Liver (tissue), 9 donors: ENCODE results near the gene IRF3. TPM values are rescaled to one million over a fixed set of nuclear protein-coding genes. Genes with fewer than 3 reads are reported as not detected.

Source experiments
- DNase-seq: peaks from one replicate; pipeline ENCODE4 v3.0.0-alpha.2; 2017; ENCODE audit warnings: low spot score
- H3K27ac ChIP-seq, 2 donors: one replicate each; pipeline ENCODE4 v1.7.0; 2013; ENCODE audit warnings: inconsistent platforms in 2 of 2, low read length in 2 of 2, control low read depth in 1 of 2, low read depth in 1 of 2, mild to moderate bottlenecking in 1 of 2
- H3K27me3 ChIP-seq, 4 donors: one replicate each; pipeline versions ENCODE4 v1.6.1 to v1.7.0; 2013; ENCODE audit warnings: low read length in 3 of 4, inconsistent platforms in 1 of 4, mild to moderate bottlenecking in 1 of 4, moderate library complexity in 1 of 4; ENCODE audit not compliant: control insufficient read depth in 4 of 4, insufficient read depth in 4 of 4
- H3K36me3 ChIP-seq, 4 donors: one replicate each; pipeline versions ENCODE4 v1.6.1 to v1.7.0; 2013; ENCODE audit warnings: low read length in 3 of 4, mild to moderate bottlenecking in 3 of 4, low read depth in 1 of 4, moderate library complexity in 1 of 4; ENCODE audit not compliant: control insufficient read depth in 4 of 4, insufficient read depth in 3 of 4
- H3K4me1 ChIP-seq, 4 donors: one replicate each; pipeline versions ENCODE4 v1.6.1 to v1.7.0; 2013; ENCODE audit warnings: low read length in 3 of 4, mild to moderate bottlenecking in 3 of 4, moderate library complexity in 1 of 4; ENCODE audit not compliant: control insufficient read depth in 4 of 4, insufficient read depth in 4 of 4
- H3K4me3 ChIP-seq, 3 donors: one replicate each; pipeline versions ENCODE4 v1.6.1 to v1.7.0; 2013; ENCODE audit warnings: low read length in 3 of 3, control low read depth in 1 of 3, low read depth in 1 of 3, mild to moderate bottlenecking in 1 of 3
- H3K9ac ChIP-seq, 2 donors: one replicate each; pipeline ENCODE4 v1.7.0; 2013; ENCODE audit warnings: low read length in 2 of 2, mild to moderate bottlenecking in 2 of 2, moderate library complexity in 2 of 2, control low read depth in 1 of 2, low read depth in 1 of 2
- H3K9me3 ChIP-seq, 4 donors: one replicate each; pipeline versions ENCODE4 v1.6.1 to v1.7.0; 2013; ENCODE audit warnings: low read length in 3 of 4; ENCODE audit not compliant: control insufficient read depth in 4 of 4
- EGR1 ChIP-seq, 2 donors: IDR thresholded peaks; 2 replicates each; pipeline ENCODE4 v1.6.1; 2016 to 2018; ENCODE audit warnings: antibody characterized with exemption in 2 of 2, low read depth in 2 of 2
- FOXA1 ChIP-seq: IDR thresholded peaks from 2 replicates; pipeline ENCODE4 v1.6.1; 2016; ENCODE audit warnings: antibody characterized with exemption
- FOXA2 ChIP-seq: IDR thresholded peaks from 2 replicates; pipeline ENCODE4 v1.6.1; 2016; ENCODE audit warnings: antibody characterized with exemption
- GABPA ChIP-seq, 2 donors: IDR thresholded peaks in 1 of 2; conservative IDR thresholded peaks in 1 of 2; 2 replicates each; pipeline ENCODE4 v1.6.1; 2016; ENCODE audit warnings: antibody characterized with exemption in 2 of 2, mild to moderate bottlenecking in 1 of 2, moderate library complexity in 1 of 2
- HNF4A ChIP-seq, 2 donors: conservative IDR thresholded peaks; 2 replicates each; pipeline ENCODE4 v1.6.1; 2016; ENCODE audit warnings: antibody characterized with exemption in 2 of 2, mild to moderate bottlenecking in 2 of 2
- HNF4G ChIP-seq: IDR thresholded peaks from 2 replicates; pipeline ENCODE4 v1.6.1; 2016; ENCODE audit warnings: antibody characterized with exemption
- JUND ChIP-seq, 2 donors: IDR thresholded peaks; 2 replicates each; pipeline ENCODE4 v1.6.1; 2016; ENCODE audit warnings: antibody characterized with exemption in 2 of 2
- NR2F2 ChIP-seq: IDR thresholded peaks from 2 replicates; pipeline ENCODE4 v1.6.1; 2016; ENCODE audit warnings: antibody characterized with exemption
- RAD21 ChIP-seq, 2 donors: IDR thresholded peaks; 2 replicates each; pipeline ENCODE4 v1.6.1; 2016; ENCODE audit warnings: antibody characterized with exemption in 2 of 2, mild to moderate bottlenecking in 2 of 2
- RXRA ChIP-seq, 2 donors: IDR thresholded peaks; 2 replicates each; pipeline ENCODE4 v1.6.1; 2017 to 2018; ENCODE audit warnings: antibody characterized with exemption in 2 of 2, mild to moderate bottlenecking in 1 of 2
- SP1 ChIP-seq: IDR thresholded peaks from 2 replicates; pipeline ENCODE4 v1.6.1; 2018; ENCODE audit warnings: antibody characterized with exemption, mild to moderate bottlenecking
- TAF1 ChIP-seq: conservative IDR thresholded peaks from 2 replicates; pipeline ENCODE4 v1.6.1; 2016; ENCODE audit warnings: antibody characterized with exemption, mild to moderate bottlenecking
- YY1 ChIP-seq: IDR thresholded peaks from 2 replicates; pipeline ENCODE4 v1.6.1; 2016; ENCODE audit warnings: antibody characterized with exemption, mild to moderate bottlenecking
- WGBS: extraction: QIAGEN DNeasy Blood & Tissue Kit; methylation state at CpG from one replicate; pipeline ENCODE4 v1.1.7; 2013; 5-methylcytosine and 5-hydroxymethylcytosine counted together
- polyA plus RNA-seq, 2 donors: library from polyadenylated mRNA; stranded (reverse) in 1 of 2; unstranded in 1 of 2; fragments of 200-250 nt in 1 of 2; fragments of >200 nt in 1 of 2; fragmentation: Nextera tagmentation in 1 of 2; extraction: Ambion mirVana in 1 of 2; gene quantifications; one replicate each; pipeline versions ENCODE4 v1.2.1 to v1.2.3, GENCODE V29; 2013 to 2015
- total RNA-seq, 2 donors: library from RNA; depleted of rRNA; stranded (reverse); fragments of >200 nt; gene quantifications; one replicate each; pipeline ENCODE4 v1.2.3, GENCODE V29; 2014
- TF ChIP-seq, protein P1 (sequence below): IDR thresholded peaks from 2 replicates; pipeline ENCODE4 v1.6.1; 2016; ENCODE audit warnings: antibody characterized with exemption, mild to moderate bottlenecking
- TF ChIP-seq, protein P2 (sequence below): IDR thresholded peaks from 2 replicates; pipeline ENCODE4 v1.6.1; 2016; ENCODE audit warnings: antibody characterized with exemption
- TF ChIP-seq, protein P3 (sequence below): IDR thresholded peaks from 2 replicates; pipeline ENCODE4 v1.6.1; 2016; ENCODE audit warnings: antibody characterized with exemption
- TF ChIP-seq, protein P4 (sequence below): fragments of 150-350 bp; IDR thresholded peaks from 2 replicates; pipeline ENCODE4 v1.5.1; 2017; ENCODE audit warnings: improper control_type of control experiment, low read depth, low read length; ENCODE audit not compliant: missing input control
- TF ChIP-seq, protein P5 (sequence below): IDR thresholded peaks from 2 replicates; pipeline ENCODE4 v1.6.1; 2016; ENCODE audit warnings: antibody characterized with exemption
- donor health status: healthy.
- donor health status: healthy.
- donor health status: healthy.
- donor health status: healthy.
- donor health status: healthy.

Gene IRF3
- total and polyA plus RNA-seq, 4 donors = 18.2 to 33.6 (median 28.1) TPM

DNA sequence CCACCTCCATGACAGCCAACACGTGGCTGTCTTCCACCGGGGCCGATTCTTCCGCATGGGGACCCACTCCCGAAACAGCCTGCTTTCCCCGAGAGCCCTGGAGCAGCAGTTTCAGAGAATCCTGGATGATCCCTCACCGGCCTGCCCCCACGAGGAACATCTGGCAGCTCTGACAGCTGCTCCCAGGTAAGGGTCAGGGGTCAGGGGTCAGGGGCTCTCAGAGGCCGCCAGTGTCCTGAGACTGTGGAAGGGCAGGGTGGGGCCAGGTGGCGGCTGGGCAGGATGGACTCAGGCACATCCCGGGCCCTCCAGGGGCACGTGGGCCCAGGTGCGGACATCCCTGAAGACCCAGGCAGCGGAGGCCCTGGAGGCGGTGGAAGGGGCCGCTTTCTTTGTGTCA is 40.3 kb upstream of the IRF3 start:
- DNase-seq = no peak
- Histone ChIP-seq H3K4me3 (no peak overlapping the region), H3K36me3 (no peaks in the 10 kb centered on the region), H3K27me3 (no peaks in the 10 kb centered on the region), H3K27ac (no peak overlapping the region), H3K4me1 (no peaks in the 10 kb centered on the region), H3K9ac (no peak overlapping the region), H3K9me3 (no peaks in the 10 kb centered on the region)
- 87% methylated on average over 16 of the region's 16 CpGs for WGBS
- TF ChIP-seq, protein P1, sequence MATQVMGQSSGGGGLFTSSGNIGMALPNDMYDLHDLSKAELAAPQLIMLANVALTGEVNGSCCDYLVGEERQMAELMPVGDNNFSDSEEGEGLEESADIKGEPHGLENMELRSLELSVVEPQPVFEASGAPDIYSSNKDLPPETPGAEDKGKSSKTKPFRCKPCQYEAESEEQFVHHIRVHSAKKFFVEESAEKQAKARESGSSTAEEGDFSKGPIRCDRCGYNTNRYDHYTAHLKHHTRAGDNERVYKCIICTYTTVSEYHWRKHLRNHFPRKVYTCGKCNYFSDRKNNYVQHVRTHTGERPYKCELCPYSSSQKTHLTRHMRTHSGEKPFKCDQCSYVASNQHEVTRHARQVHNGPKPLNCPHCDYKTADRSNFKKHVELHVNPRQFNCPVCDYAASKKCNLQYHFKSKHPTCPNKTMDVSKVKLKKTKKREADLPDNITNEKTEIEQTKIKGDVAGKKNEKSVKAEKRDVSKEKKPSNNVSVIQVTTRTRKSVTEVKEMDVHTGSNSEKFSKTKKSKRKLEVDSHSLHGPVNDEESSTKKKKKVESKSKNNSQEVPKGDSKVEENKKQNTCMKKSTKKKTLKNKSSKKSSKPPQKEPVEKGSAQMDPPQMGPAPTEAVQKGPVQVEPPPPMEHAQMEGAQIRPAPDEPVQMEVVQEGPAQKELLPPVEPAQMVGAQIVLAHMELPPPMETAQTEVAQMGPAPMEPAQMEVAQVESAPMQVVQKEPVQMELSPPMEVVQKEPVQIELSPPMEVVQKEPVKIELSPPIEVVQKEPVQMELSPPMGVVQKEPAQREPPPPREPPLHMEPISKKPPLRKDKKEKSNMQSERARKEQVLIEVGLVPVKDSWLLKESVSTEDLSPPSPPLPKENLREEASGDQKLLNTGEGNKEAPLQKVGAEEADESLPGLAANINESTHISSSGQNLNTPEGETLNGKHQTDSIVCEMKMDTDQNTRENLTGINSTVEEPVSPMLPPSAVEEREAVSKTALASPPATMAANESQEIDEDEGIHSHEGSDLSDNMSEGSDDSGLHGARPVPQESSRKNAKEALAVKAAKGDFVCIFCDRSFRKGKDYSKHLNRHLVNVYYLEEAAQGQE = no peak
- TF ChIP-seq RAD21 (IDR thresholded peaks at IDR 0.05) (no peak), RXRA (IDR thresholded peaks at IDR 0.05) (no peak), HNF4A (conservative IDR thresholded peaks at IDR 0.05) (no peak), YY1 (no peak), JUND (IDR thresholded peaks at IDR 0.05) (no peak), TAF1 (no peak), FOXA2 (no peak), SP1 (no peak), GABPA (IDR thresholded peaks at IDR 0.05 in 1 of 2, conservative IDR thresholded peaks at IDR 0.05 in 1 of 2) (no peak), HNF4G (no peak), EGR1 (IDR thresholded peaks at IDR 0.05; ENCODE audit: low read depth in 2 of 2) (no peak), NR2F2 (no peak), FOXA1 (no peak)
- TF ChIP-seq, protein P2, sequence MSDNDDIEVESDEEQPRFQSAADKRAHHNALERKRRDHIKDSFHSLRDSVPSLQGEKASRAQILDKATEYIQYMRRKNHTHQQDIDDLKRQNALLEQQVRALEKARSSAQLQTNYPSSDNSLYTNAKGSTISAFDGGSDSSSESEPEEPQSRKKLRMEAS = no peak
- TF ChIP-seq, protein P3, sequence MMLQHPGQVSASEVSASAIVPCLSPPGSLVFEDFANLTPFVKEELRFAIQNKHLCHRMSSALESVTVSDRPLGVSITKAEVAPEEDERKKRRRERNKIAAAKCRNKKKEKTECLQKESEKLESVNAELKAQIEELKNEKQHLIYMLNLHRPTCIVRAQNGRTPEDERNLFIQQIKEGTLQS = no peak
- TF ChIP-seq, protein P4, sequence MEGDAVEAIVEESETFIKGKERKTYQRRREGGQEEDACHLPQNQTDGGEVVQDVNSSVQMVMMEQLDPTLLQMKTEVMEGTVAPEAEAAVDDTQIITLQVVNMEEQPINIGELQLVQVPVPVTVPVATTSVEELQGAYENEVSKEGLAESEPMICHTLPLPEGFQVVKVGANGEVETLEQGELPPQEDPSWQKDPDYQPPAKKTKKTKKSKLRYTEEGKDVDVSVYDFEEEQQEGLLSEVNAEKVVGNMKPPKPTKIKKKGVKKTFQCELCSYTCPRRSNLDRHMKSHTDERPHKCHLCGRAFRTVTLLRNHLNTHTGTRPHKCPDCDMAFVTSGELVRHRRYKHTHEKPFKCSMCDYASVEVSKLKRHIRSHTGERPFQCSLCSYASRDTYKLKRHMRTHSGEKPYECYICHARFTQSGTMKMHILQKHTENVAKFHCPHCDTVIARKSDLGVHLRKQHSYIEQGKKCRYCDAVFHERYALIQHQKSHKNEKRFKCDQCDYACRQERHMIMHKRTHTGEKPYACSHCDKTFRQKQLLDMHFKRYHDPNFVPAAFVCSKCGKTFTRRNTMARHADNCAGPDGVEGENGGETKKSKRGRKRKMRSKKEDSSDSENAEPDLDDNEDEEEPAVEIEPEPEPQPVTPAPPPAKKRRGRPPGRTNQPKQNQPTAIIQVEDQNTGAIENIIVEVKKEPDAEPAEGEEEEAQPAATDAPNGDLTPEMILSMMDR = no peak
- TF ChIP-seq, protein P5, sequence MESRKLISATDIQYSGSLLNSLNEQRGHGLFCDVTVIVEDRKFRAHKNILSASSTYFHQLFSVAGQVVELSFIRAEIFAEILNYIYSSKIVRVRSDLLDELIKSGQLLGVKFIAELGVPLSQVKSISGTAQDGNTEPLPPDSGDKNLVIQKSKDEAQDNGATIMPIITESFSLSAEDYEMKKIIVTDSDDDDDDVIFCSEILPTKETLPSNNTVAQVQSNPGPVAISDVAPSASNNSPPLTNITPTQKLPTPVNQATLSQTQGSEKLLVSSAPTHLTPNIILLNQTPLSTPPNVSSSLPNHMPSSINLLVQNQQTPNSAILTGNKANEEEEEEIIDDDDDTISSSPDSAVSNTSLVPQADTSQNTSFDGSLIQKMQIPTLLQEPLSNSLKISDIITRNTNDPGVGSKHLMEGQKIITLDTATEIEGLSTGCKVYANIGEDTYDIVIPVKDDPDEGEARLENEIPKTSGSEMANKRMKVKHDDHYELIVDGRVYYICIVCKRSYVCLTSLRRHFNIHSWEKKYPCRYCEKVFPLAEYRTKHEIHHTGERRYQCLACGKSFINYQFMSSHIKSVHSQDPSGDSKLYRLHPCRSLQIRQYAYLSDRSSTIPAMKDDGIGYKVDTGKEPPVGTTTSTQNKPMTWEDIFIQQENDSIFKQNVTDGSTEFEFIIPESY = no peak
